Measurements from ENCODE around the gene PNPLA5. TPM values are rescaled to one million over a fixed set of nuclear protein-coding genes. Genes with fewer than 3 reads are reported as not detected.

The PNPLA5 gene
- total RNA-seq, 1 donor from 2014 or later: not detected

GRCh38 chr22:43897751-43898261, 6.0 kb upstream of the PNPLA5 start:
- Mint-ChIP-seq H3K9me3 (ENCODE audit: unreplicated experiment) (peaks cover 1% of the 10 kb centered on the region), H3K27ac (ENCODE audit: unreplicated experiment) (no peak overlapping the region), H3K4me1 (ENCODE audit: low read depth, unreplicated experiment) (peaks cover 2% of the 10 kb centered on the region), H3K27me3 (ENCODE audit: unreplicated experiment) (peaks cover 2% of the 10 kb centered on the region), H3K36me3 (ENCODE audit: unreplicated experiment) (no peaks in the 10 kb centered on the region), H3K4me3 (ENCODE audit: unreplicated experiment) (no peak overlapping the region)
- no peak for DNase-seq
- no peak for TF ChIP-seq CTCF (IDR thresholded peaks at IDR 0.05; ENCODE audit: partially characterized antibody, unreplicated experiment)

GRCh38 chr22:43895986-43896645, 4.3 kb upstream of the PNPLA5 start:
- DNase-seq: no peak
- peaks cover 1% of the 10 kb centered on the region for H3K9me3 Mint-ChIP-seq (ENCODE audit: unreplicated experiment)
- no peak overlapping the region for H3K27ac Mint-ChIP-seq (ENCODE audit: unreplicated experiment)
- no peaks in the 10 kb centered on the region for H3K36me3 Mint-ChIP-seq (ENCODE audit: unreplicated experiment)
- no peaks in the 10 kb centered on the region for H3K4me1 Mint-ChIP-seq (ENCODE audit: low read depth, unreplicated experiment)
- no peak for TF ChIP-seq CTCF (IDR thresholded peaks at IDR 0.05; ENCODE audit: partially characterized antibody, unreplicated experiment)
- H3K4me3 Mint-ChIP-seq (ENCODE audit: unreplicated experiment): no peak overlapping the region
- H3K27me3 Mint-ChIP-seq (ENCODE audit: unreplicated experiment): peaks cover 4% of the 10 kb centered on the region

- Mint-ChIP-seq H3K4me1 (ENCODE audit: low read depth, unreplicated experiment) (no peaks in the 10 kb centered on the region), H3K36me3 (ENCODE audit: unreplicated experiment) (no peaks in the 10 kb centered on the region), H3K27ac (ENCODE audit: unreplicated experiment) (no peak overlapping the region), H3K4me3 (ENCODE audit: unreplicated experiment) (no peak overlapping the region), H3K27me3 (ENCODE audit: unreplicated experiment) (peaks cover 4% of the 10 kb centered on the region), H3K9me3 (ENCODE audit: unreplicated experiment) (peaks cover 1% of the 10 kb centered on the region)
- DNase-seq: no peak
- TF ChIP-seq CTCF (IDR thresholded peaks at IDR 0.05; ENCODE audit: partially characterized antibody, unreplicated experiment): no peak
These were observed 2.3 kb upstream of the PNPLA5 start for GRCh38 chr22:43894122-43894521.

- Mint-ChIP-seq H3K36me3 (ENCODE audit: unreplicated experiment) (no peaks in the 10 kb centered on the region), H3K4me1 (ENCODE audit: low read depth, unreplicated experiment) (no peaks in the 10 kb centered on the region), H3K27ac (ENCODE audit: unreplicated experiment) (no peak overlapping the region), H3K4me3 (ENCODE audit: unreplicated experiment) (no peak overlapping the region), H3K9me3 (ENCODE audit: unreplicated experiment) (peaks cover 1% of the 10 kb centered on the region), H3K27me3 (ENCODE audit: unreplicated experiment) (peaks cover 4% of the 10 kb centered on the region)
- TF ChIP-seq CTCF (IDR thresholded peaks at IDR 0.05; ENCODE audit: partially characterized antibody, unreplicated experiment): no peak
- no peak for DNase-seq
These were observed 1.5 kb upstream of the PNPLA5 start for GRCh38 chr22:43893266-43893665.

- H3K27ac Mint-ChIP-seq (ENCODE audit: unreplicated experiment): no peak overlapping the region
- no peaks in the 10 kb centered on the region for H3K36me3 Mint-ChIP-seq (ENCODE audit: unreplicated experiment)
- no peaks in the 10 kb centered on the region for H3K4me1 Mint-ChIP-seq (ENCODE audit: low read depth, unreplicated experiment)
- no peak for TF ChIP-seq CTCF (IDR thresholded peaks at IDR 0.05; ENCODE audit: partially characterized antibody, unreplicated experiment)
- no peak overlapping the region for H3K4me3 Mint-ChIP-seq (ENCODE audit: unreplicated experiment)
- H3K27me3 Mint-ChIP-seq (ENCODE audit: unreplicated experiment): peaks cover 4% of the 10 kb centered on the region
- no peak for DNase-seq
- H3K9me3 Mint-ChIP-seq (ENCODE audit: unreplicated experiment): no peaks in the 10 kb centered on the region
These were observed 526 bp upstream of the PNPLA5 start for GRCh38 chr22:43892183-43892894.
